GM23248 (cell line): ENCODE results near the gene GRM7. TPM values are rescaled to one million over a fixed set of nuclear protein-coding genes. Genes with fewer than 3 reads are reported as not detected.

Experiments
- DNase-seq: peaks from one replicate; pipeline ENCODE4 v3.0.0-alpha.2; 2015
- H2AFZ ChIP-seq: fragments of 200-600 bp; sonication (generic); 2 replicates; pipeline ENCODE4 v1.6.1; 2016; ENCODE audit warnings: antibody characterized with exemption
- H3F3A ChIP-seq: fragments of 200-600 bp; sonication (generic); 2 replicates; pipeline ENCODE4 v1.6.1; 2016; ENCODE audit warnings: mild to moderate bottlenecking, antibody characterized with exemption, mixed run types; ENCODE audit not compliant: insufficient read depth
- H3K27ac ChIP-seq: fragments of 200-600 bp; sonication (generic); 2 replicates; pipeline ENCODE4 v1.5.1; 2016; ENCODE audit warnings: mild to moderate bottlenecking
- H3K27me3 ChIP-seq: fragments of 200-600 bp; sonication (generic); replicated peaks from 2 replicates; pipeline ENCODE4 v1.6.1; 2016; ENCODE audit warnings: mild to moderate bottlenecking; ENCODE audit not compliant: insufficient read depth
- H3K36me3 ChIP-seq: fragments of 200-600 bp; sonication (generic); 2 replicates; pipeline ENCODE4 v1.6.1; 2016; ENCODE audit warnings: low read depth, mild to moderate bottlenecking
- H3K4me1 ChIP-seq: fragments of 200-600 bp; sonication (generic); 2 replicates; pipeline ENCODE4 v1.6.1; 2016; ENCODE audit warnings: mild to moderate bottlenecking; ENCODE audit not compliant: insufficient read depth
- H3K4me2 ChIP-seq: fragments of 200-600 bp; sonication (generic); one replicate; pipeline ENCODE4 v1.6.1; 2016; ENCODE audit warnings: mild to moderate bottlenecking; ENCODE audit not compliant: unreplicated experiment
- H3K4me3 ChIP-seq: fragments of 200-600 bp; sonication (generic); 2 replicates; pipeline ENCODE4 v1.5.1; 2016; ENCODE audit warnings: mild to moderate bottlenecking
- H3K79me2 ChIP-seq: fragments of 200-600 bp; sonication (generic); 2 replicates; pipeline ENCODE4 v1.6.1; 2016; ENCODE audit warnings: mild to moderate bottlenecking; ENCODE audit not compliant: insufficient read depth
- H3K9ac ChIP-seq: fragments of 200-600 bp; sonication (generic); 2 replicates; pipeline ENCODE4 v1.6.1; 2016; ENCODE audit warnings: mild to moderate bottlenecking
- H3K9me2 ChIP-seq: fragments of 200-600 bp; sonication (generic); 2 replicates; pipeline ENCODE4 v1.6.1; 2016; ENCODE audit warnings: mixed run types, mild to moderate bottlenecking, moderate library complexity; ENCODE audit not compliant: insufficient read depth
- H3K9me3 ChIP-seq: fragments of 200-600 bp; sonication (generic); one replicate; pipeline ENCODE4 v1.6.1; 2017; ENCODE audit warnings: low read depth
- H4K20me1 ChIP-seq: fragments of 200-600 bp; sonication (generic); 2 replicates; pipeline ENCODE4 v1.6.0; 2016; ENCODE audit not compliant: insufficient read depth
- EZH2 ChIP-seq: fragments of 200-600 bp; sonication (generic); IDR thresholded peaks from 2 replicates; pipeline ENCODE4 v1.6.1; 2018; ENCODE audit warnings: antibody characterized with exemption, mild to moderate bottlenecking; ENCODE audit not compliant: insufficient read depth, poor library complexity, severe bottlenecking
- EZH2phosphoT487 ChIP-seq: fragments of 200-600 bp; sonication (generic); IDR thresholded peaks from 2 replicates; pipeline ENCODE4 v1.6.1; 2018; ENCODE audit warnings: antibody characterized with exemption, moderate library complexity, mild to moderate bottlenecking, low read depth; ENCODE audit not compliant: insufficient read depth
- WGBS, 2 experiments: methylation state at CpG; one replicate each; pipeline ENCODE4 v1.1.6; 2015 to 2017; ENCODE audit warnings: low lambda C conversion rate in 2 of 2, low coverage in 1 of 2; ENCODE audit errors: missing lambda C conversion rate in 2 of 2; 5-methylcytosine and 5-hydroxymethylcytosine counted together
- in situ Hi-C: fragments of 300-500 bp; cut with MboI; formaldehyde crosslinking; loops from 2 replicates; pipeline ENCODE4 v1.15.0; 2020
- polyA plus RNA-seq: library from polyadenylated mRNA; unstranded; fragments of >200 nt; fragmentation: Nextera tagmentation; extraction: Ambion mirVana; gene quantifications from 2 replicates; pipeline ENCODE4 v1.2.1, GENCODE V29; 2016
- total RNA-seq: library from RNA; depleted of rRNA; stranded (reverse); fragments of >200 nt; shearing (Covaris generic); gene quantifications from 2 replicates; pipeline ENCODE4 v1.2.3, GENCODE V29; 2014

GRM7 gene
- total and polyA plus RNA-seq, 2 experiments from 2014 or later = not detected

- no peaks in the 10 kb centered on the region for H3K9me2 ChIP-seq
- H2AFZ ChIP-seq = no peak overlapping the region
- no peaks in the 10 kb centered on the region for H3K79me2 ChIP-seq
- TF ChIP-seq EZH2 = no peak
- TF ChIP-seq EZH2phosphoT487 = no peak
- no peak overlapping the region for H3K27ac ChIP-seq
- no peaks in the 10 kb centered on the region for H3K4me1 ChIP-seq
- H3K36me3 ChIP-seq = no peaks in the 10 kb centered on the region
- H3K4me2 ChIP-seq = no peak overlapping the region
- H3K27me3 ChIP-seq = no peaks in the 10 kb centered on the region
- H3K4me3 ChIP-seq = no peak overlapping the region
- H4K20me1 ChIP-seq = no peaks in the 10 kb centered on the region
- H3K9ac ChIP-seq = no peak overlapping the region
- in situ Hi-C loops = no loop called here
- DNase-seq = no peak
- H3F3A ChIP-seq = no peaks in the 10 kb centered on the region
- H3K9me3 ChIP-seq = no peaks in the 10 kb centered on the region
Observed at GRCh38 chr3:7640787-7641186, 779.9 kb downstream of the GRM7 start.

- no peak for DNase-seq
- Histone ChIP-seq H3K4me2 (no peak overlapping the region), H3K9ac (no peak overlapping the region), H3K27me3 (no peaks in the 10 kb centered on the region), H3K79me2 (no peaks in the 10 kb centered on the region), H3K9me2 (no peaks in the 10 kb centered on the region), H3K27ac (no peak overlapping the region), H3K36me3 (no peaks in the 10 kb centered on the region), H3K9me3 (no peaks in the 10 kb centered on the region), H4K20me1 (no peaks in the 10 kb centered on the region), H3F3A (no peaks in the 10 kb centered on the region), H3K4me1 (no peaks in the 10 kb centered on the region), H3K4me3 (no peak overlapping the region), H2AFZ (no peak overlapping the region)
- in situ Hi-C loops = no loop called here
- 18 to 22% methylated on average over 5 of the region's 5 CpGs for WGBS, 2 experiments
- TF ChIP-seq EZH2 (no peak), EZH2phosphoT487 (no peak)
Observed at GRCh38 chr3:7646851-7647250, 785.9 kb downstream of the GRM7 start.

- no peak overlapping the region for H3K27ac ChIP-seq
- H3K27me3 ChIP-seq = no peaks in the 10 kb centered on the region
- no peaks in the 10 kb centered on the region for H3K79me2 ChIP-seq
- no peak overlapping the region for H3K4me3 ChIP-seq
- no peak for DNase-seq
- no peak overlapping the region for H3K4me2 ChIP-seq
- TF ChIP-seq EZH2 = no peak
- TF ChIP-seq EZH2phosphoT487 = no peak
- H2AFZ ChIP-seq = no peak overlapping the region
- no peaks in the 10 kb centered on the region for H3K9me2 ChIP-seq
- H3K9me3 ChIP-seq = no peaks in the 10 kb centered on the region
- no peaks in the 10 kb centered on the region for H3K36me3 ChIP-seq
- no peak overlapping the region for H3K9ac ChIP-seq
- no peaks in the 10 kb centered on the region for H3K4me1 ChIP-seq
- in situ Hi-C loops = no loop called here
- H4K20me1 ChIP-seq = no peaks in the 10 kb centered on the region
- WGBS, 2 experiments = 36 to 43% methylated on average over 1 of the region's 1 CpG
- no peaks in the 10 kb centered on the region for H3F3A ChIP-seq
Observed at GRCh38 chr3:7650466-7650865, 789.6 kb downstream of the GRM7 start.

- Histone ChIP-seq H2AFZ (no peak overlapping the region), H3K9ac (no peak overlapping the region), H3K36me3 (no peaks in the 10 kb centered on the region), H3K79me2 (no peaks in the 10 kb centered on the region), H3K4me3 (no peak overlapping the region), H3K4me2 (no peak overlapping the region), H3F3A (no peaks in the 10 kb centered on the region), H3K27ac (no peak overlapping the region), H4K20me1 (no peaks in the 10 kb centered on the region), H3K4me1 (no peaks in the 10 kb centered on the region), H3K9me2 (no peaks in the 10 kb centered on the region), H3K9me3 (no peaks in the 10 kb centered on the region), H3K27me3 (no peaks in the 10 kb centered on the region)
- no peak for DNase-seq
- 40 to 45% methylated on average over 2 of the region's 2 CpGs for WGBS, 2 experiments
- in situ Hi-C loops = no loop called here
- TF ChIP-seq EZH2phosphoT487 (no peak), EZH2 (no peak)
Observed at GRCh38 chr3:7651274-7651673, 790.4 kb downstream of the GRM7 start.
